HG03354 (cell line): Measurements from ENCODE around the gene KDM8.

Experiments
- ATAC-seq: cut with Tn5 transposase; IDR thresholded peaks from one replicate; pipeline ENCODE4 v1.9.1; 2021; ENCODE audit warnings: mild to moderate bottlenecking; ENCODE audit not compliant: unreplicated experiment, poor library complexity, severe bottlenecking

Gene KDM8

GRCh38 chr16:27211026-27211425 lies 7.7 kb downstream of the KDM8 start:
- no peak for ATAC-seq

DNA sequence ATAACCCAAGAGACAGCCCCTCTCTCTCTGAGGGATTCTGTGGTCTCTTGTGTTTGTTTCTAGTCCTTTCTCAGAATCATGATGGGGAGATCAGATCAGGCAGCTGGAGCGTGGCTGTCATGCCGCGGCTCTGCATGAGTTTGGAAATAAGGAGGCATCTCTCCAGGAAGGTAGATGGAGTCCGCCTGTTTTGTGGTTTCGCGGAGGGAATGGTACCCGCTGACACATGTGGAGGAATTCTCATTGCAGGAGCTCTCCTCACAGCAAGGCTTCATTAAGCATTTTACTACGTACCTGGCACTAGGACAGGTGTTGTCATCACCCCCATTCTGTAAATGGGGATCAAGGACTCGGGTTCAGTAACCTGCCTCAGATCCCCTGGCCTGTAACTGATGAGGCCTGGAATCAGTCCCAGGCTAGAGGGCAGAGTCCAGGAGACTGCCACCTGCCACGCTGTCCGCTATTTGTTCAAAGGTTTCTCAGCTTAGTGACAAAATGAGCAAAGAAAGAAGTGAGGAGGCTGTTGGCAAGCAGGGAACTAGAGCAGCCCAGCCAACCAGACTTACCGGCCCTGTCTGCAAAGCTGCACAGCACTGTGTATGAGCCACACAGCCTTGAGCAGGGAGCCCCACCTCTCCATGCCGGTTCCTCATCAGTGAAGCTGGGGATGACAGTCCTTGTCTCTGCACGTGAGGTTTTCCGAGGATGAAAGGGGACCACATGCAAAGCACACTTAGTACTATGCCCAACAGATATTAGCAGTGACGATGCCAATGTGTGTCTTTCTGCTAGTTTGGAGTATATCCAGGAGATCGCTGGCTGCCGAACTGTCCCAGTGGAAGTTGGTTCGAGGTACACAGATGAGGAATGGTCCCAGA lies 11.0 kb downstream of the KDM8 start:
- no peak for ATAC-seq

DNA sequence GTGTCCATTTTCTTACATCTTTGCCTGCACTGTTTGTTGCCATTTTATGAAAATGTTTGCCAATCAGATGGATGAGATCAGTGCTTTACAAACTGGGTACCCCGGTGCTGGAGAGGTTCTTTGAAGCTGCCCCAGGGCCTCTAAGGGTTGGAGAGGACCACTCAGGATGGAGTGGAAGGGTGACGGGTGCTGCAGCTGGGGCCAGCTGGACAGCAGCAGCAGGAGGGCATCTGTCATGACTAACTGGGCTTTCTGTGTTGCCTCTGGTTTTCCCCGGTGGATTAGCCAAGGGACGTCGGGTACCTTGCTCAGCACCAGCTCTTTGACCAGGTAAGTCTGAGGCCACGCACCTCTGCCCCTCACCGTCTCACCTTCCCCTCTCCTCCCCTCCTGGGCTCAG lies 12.3 kb downstream of the KDM8 start:
- no peak for ATAC-seq

DNA sequence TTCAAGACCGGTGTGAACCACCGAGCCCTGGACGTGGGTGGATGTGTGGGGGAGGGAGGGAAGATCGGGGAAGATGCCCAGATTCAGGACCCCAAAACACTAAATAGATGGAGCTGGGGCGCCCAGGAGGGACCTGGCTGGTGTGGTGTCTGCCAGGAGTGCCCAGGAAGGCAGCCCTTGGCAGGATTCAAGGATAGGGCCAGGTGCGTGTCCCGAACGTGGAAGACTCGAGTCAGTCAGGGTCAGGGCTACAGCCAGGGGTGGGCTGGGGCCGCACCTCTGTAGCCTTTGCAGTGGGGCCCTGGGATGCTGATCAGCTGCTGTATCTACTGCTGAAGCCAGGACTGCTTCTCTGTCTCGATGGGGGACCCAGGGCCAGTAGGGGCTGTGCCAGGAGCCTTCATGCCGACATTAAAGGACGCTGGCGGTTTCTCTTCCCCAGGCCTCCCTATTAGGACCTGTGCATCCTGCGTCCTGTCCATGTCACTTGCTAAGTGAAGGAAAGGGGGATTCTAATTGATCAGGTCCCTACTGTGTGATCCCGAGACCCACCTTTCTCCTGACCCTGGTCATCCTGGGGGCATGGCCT lies 13.1 kb downstream of the KDM8 start:
- ATAC-seq: no peak

GRCh38 chr16:27217256-27217655 lies 13.9 kb downstream of the KDM8 start:
- ATAC-seq: no peak

GRCh38 chr16:27218756-27219155 lies 15.4 kb downstream of the KDM8 start:
- ATAC-seq: no peak

DNA sequence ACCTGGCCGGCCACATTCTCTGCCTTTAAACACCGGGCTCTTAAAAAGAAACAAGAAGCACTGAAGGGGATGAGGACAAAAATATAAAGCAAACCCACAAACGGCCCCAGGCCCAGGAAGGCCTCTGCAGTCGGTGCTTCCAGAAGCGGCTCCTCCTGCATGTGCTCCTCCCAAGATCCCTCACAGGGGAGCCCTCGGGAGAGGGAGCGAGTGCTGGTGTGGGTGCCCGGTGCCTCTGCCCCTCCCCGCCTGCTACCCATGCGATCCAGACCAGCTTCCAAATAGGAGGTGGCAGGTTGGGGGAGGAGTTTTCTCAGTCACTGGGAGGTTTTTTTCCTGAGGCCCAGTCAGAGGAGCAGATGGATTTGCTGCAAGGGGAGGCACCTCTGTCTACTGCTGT lies 15.8 kb downstream of the KDM8 start:
- ATAC-seq: no peak

GRCh38 chr16:27220120-27220519 lies 16.8 kb downstream of the KDM8 start:
- no peak for ATAC-seq

DNA sequence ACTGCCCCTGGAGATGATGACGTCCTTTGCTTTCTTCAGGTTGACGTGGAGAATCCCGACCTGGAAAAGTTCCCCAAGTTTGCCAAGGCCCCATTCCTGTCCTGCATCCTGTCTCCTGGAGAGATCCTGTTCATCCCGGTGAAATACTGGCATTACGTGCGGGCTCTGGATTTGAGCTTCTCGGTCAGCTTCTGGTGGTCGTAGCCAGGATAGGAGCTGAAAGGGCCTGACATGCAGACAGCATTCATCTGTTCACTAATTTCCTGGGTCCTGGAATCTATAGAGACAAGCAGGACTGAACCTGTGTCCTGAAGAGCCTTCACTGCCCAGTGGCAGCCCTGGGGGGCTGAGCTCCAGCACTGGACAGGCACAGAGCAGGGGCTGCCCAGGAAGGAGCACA lies 17.2 kb downstream of the KDM8 start:
- no peak for ATAC-seq

GRCh38 chr16:27220991-27221390 lies 17.7 kb downstream of the KDM8 start:
- ATAC-seq: no peak

DNA sequence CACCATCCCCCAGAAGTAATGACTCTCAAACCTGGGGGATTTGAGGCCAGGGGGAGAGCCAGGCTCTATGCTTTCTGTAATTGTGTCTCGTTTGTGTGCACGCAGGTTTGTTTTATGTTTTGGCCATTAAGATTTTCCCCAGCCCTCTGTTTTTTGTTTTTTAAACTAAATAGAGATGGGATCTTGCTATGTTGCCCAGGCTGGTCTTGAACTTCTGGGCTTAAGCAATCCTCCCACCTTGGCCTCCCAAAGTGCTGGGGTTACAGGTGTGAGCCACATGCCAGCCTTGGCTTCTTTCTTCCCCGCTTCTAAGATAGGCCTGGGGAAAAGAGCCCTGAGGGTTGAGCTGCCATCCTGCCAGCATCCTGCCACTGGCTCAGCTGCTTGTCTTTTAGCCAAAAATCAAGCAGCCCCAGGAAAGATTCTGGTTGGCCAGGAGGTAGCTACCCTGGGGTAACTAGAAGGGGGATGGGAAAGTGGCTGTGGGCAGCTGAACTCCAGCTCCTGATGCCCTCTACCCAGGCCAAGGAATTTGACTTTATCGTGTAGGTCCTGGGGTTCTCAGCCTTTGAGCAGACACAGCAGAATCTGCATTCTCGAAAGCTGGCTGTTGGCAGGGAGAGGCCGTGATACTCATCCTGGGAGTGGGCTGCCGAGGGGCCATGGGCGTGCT lies 18.4 kb downstream of the KDM8 start:
- no peak for ATAC-seq

DNA sequence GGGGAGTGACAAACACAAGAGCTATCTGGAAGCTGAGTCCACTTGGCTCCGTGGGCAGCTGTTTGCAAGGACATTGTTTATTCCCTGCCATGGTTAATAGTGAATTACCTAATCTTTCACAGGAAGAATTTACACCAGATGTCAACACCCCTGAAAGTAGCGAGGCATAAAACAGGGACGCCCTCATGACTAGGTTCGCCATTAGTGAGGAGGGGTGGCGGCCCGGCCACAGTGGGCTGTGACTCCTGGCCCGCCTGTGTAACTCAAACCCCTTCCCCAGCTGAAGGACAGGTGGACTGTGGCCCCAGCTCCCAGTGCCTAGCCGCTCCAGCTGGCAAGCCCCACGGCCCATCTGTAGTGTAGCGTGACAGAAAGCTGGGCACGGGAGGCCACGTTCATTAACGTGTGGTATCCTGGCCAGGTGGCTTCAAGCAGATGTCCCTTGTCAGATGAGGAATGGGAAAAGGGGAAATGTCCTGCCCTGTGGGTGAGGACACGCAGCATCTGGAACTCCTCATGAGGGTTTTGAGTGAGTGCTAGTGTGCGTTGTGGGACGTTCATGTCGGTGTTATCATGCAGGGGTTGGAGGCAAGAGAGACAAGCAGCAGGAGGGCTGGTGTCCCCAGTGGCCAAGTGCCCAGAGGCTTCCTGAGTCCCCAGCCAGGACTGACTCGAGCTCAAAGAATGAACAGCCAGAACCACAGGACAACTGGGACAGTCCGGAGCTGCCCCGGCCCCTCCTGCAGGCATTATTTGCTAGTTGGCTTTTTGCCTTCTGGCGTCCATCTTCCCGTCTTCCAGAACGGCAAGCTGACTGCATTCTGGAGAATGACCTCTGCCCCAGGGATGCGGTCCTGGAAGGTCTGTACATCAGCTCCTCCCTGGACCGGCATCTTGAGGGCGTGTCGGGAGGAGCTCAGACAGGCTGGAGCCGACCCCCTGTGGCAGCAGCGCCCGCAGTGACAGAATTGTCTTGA lies 19.2 kb downstream of the KDM8 start:
- ATAC-seq: no peak

DNA sequence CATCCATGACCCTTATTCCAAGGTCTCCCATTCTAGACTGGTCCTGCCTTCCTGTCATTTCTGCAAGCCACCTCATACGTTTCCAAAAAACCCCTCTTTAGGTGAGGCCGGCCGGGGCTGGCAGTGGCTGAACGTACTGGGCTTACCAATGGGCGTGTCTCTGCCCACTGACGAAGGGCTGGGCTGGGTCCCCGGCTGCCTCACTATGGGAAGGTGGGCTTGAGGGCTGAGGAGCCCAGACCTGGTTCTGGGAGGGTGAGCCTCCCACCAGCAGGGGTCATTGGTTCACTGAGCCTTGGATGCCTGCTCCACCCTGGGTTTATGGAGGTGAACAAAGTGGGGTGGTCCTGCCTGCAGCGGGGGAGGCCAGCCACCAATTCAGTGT lies 19.9 kb downstream of the KDM8 start:
- ATAC-seq: no peak

DNA sequence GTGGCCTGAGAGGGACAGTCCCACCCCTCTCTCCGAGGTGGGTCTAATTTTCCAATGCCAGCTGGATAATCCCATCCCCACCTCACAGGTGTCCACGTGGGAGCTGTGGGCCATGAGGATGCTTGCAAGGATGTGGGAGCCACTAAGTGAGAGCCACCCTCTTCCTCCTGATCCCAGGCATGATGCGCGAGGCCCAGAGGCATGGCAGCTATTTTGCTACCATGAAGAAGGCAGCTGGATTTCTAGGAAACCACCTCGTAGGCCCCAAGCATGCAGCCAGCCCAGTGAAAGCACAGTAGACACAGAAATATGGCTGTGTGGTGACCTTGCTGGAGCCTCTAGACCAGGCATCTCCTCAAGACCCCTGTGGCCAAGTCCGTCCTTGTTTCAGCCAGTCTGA lies 20.4 kb downstream of the KDM8 start:
- ATAC-seq: no peak

DNA sequence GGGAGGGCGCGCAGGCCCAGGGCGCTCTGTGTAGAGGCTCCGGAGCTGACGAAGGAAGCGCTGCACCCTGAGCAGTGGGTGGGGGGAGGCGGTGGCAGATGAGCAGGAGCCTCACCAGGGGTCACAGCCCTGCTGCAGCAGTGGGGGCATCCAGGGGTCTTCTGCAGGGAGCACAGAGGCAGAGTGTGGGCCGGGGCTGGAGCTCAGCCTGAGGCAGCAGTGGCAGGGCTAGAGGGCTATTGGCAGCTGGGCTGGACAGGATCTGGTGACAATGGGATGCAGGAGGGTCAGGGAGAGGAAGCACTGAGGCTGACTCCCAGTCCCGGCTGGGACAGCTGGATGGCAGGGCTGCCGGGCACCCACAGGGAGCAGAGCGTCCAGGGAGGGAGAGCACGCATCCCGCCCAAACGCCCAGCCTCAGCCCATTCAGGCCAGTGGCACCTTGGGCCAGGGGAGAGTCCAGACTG lies 21.0 kb downstream of the KDM8 start:
- no peak for ATAC-seq

- ATAC-seq: no peak
These were observed 21.5 kb downstream of the KDM8 start for GRCh38 chr16:27224741-27225300.

DNA sequence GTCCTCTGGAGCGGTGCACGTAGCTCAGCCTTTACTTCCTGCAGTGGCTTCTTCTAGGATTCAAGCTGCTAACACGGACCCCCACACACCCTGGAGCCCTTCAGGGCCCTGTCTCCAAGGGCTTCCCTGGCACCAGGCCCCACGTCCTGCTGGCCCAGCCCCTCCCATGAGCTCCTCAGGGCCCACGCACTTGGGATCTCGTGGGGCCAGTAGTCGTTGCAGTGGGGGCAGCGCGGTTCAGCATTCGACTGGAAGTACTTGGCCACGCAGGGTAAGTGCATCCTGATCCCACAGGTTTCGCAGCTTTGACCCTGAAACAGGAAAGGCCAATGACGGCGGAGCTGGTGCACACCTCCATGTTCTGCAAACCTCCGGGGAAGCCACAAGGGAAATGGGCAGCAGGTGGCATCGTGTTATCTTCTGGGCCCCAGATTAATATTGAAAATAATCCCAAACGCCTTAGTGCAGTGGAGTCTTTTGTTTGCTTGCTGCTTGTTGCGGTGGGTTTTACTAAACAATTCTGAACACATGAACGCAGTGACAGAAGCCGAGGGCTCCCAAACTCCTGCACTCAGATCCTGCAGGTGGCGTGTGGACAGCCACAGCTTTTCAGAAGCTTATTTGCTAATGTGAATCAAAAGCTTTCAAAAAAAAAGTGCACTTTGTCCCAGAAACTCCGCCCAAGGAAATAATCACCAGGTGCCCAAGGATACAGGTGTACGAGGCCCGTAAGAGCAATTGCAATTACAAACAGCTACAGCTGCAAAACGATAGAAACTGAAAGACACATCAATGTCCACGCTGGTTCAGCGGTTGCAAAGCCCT lies 22.4 kb downstream of the KDM8 start:
- no peak for ATAC-seq

- no peak for ATAC-seq
These were observed 23.1 kb downstream of the KDM8 start for GRCh38 chr16:27226476-27226875.
